Ovary (tissue), 3 donors: ENCODE data around the gene PALLD.

Experiments used
- CTCF ChIP-seq, 3 donors: fragments of 450-650 bp in 2 of 3; fragments of 200-600 bp in 1 of 3; IDR thresholded peaks; one replicate each; pipeline versions ENCODE4 v1.5.1 to v1.8.0; 2016 to 2022; ENCODE audit warnings: antibody characterized with exemption in 3 of 3, mild to moderate bottlenecking in 1 of 3
- POLR2A ChIP-seq: fragments of 450-650 bp; IDR thresholded peaks from one replicate; pipeline ENCODE4 v1.6.1; 2017; ENCODE audit warnings: antibody characterized with exemption, mild to moderate bottlenecking, moderate library complexity
- donor health status: DM: no; HTN: no; CAD: no.

DNA sequence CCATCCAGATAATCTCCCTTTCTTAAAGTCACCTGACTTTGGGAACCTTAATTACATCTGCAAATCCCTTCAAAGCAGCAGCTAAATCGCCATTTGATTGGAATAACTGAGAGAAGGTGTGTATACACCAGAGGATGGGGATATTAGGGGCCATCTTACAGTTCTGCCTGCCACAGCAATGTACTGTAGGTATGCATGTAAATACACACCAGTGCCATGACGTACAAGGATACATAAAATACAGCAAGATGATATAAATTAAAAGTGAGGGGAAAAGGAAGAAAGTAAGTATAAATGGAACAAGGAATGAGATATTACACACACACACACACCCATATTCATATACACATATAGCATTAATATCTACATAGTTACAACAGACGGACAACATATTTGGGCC, 432.0 kb downstream of the PALLD start:
- TF ChIP-seq CTCF (IDR thresholded peaks at IDR 0.05) (no peak), POLR2A (no peak)
